Body of pancreas (tissue), 4 donors: Measurements from ENCODE around the gene OR1N2. TPM values are rescaled to one million over a fixed set of nuclear protein-coding genes. Genes with fewer than 3 reads are reported as not detected.
"Not testable (repeated sequence)": the region's sequence is repeated elsewhere in the genome, so short reads cannot be mapped to it uniquely, and the experiment has no call there.

Experiments used
- ATAC-seq: fragments of 150-250 bp; one replicate; pipeline ENCODE4 v1.9.1; 2016
- DNase-seq, 4 donors: peaks; one replicate each; pipeline ENCODE4 v3.0.0-alpha.2; 2019
- H3K27ac ChIP-seq, 4 donors: fragments of 200-600 bp; sonication (generic); 1 replicate in 3 of 4; 2 replicates in 1 of 4; pipeline versions ENCODE4 v1.5.1 to v1.6.1; 2016 to 2019; ENCODE audit warnings: mild to moderate bottlenecking in 1 of 4, mixed read lengths in 1 of 4, moderate library complexity in 1 of 4
- H3K27me3 ChIP-seq, 2 donors: fragments of 200-600 bp; sonication (generic); one replicate each; pipeline ENCODE4 v1.6.0; 2016; ENCODE audit warnings: mild to moderate bottlenecking in 1 of 2
- H3K36me3 ChIP-seq, 2 donors: fragments of 200-600 bp; sonication (generic); replicated peaks in 1 of 2; 2 replicates each; pipeline ENCODE4 v1.5.1; 2016; ENCODE audit warnings: low read depth in 2 of 2; ENCODE audit not compliant: insufficient read depth in 1 of 2
- H3K4me1 ChIP-seq: fragments of 200-600 bp; sonication (generic); one replicate; pipeline ENCODE4 v1.6.0; 2016
- H3K4me3 ChIP-seq, 2 donors: fragments of 200-600 bp; sonication (generic); 1 replicate in 1 of 2; 2 replicates in 1 of 2; pipeline ENCODE4 v1.5.1; 2016 to 2019
- H3K9me3 ChIP-seq, 3 donors: fragments of 200-600 bp; sonication (generic); 1 replicate in 2 of 3; 2 replicates in 1 of 3; pipeline ENCODE4 v1.5.1; 2016
- POLR2A ChIP-seq, 3 donors: fragments of 450-650 bp; IDR thresholded peaks; one replicate each; pipeline ENCODE4 v1.6.1; 2016; ENCODE audit warnings: antibody characterized with exemption in 3 of 3, mild to moderate bottlenecking in 2 of 3
- WGBS, 2 donors: methylation state at CpG; one replicate each; pipeline ENCODE4 v1.1.5; 2017; 5-methylcytosine and 5-hydroxymethylcytosine counted together
- intact Hi-C: fragments of 100-400 bp; cut with DNase I; formaldehyde crosslinking; loops from one replicate; pipeline ENCODE4 v1.15.1; 2023
- total RNA-seq, 2 donors: library from RNA; depleted of rRNA; stranded (reverse); fragments of >200 nt; gene quantifications; one replicate each; pipeline ENCODE4 v1.1.0, GENCODE V29; 2016
- TF ChIP-seq, protein P1 (sequence below), 7 experiments: fragments of 450-650 bp in 4 of 7; fragments of 200-600 bp in 3 of 7; sonication (generic) in 3 of 7; IDR thresholded peaks; one replicate each; pipeline ENCODE4 v1.5.1; 2016 to 2019; ENCODE audit warnings: antibody characterized with exemption in 7 of 7

OR1N2 gene
- total RNA-seq, 2 donors from 2014 or later = not detected

DNA sequence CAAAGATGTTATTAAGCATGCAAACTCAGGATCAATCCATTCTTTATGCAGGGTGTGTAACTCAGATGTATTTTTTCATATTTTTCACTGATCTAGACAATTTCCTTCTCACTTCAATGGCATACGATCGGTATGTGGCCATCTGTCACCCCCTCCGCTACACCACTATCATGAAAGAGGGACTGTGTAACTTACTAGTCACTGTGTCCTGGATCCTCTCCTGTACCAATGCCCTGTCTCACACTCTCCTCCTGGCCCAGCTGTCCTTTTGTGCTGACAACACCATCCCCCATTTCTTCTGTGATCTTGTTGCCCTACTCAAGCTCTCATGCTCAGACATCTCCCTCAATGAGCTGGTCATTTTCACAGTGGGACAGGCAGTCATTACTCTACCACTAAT is 33.5 kb upstream of the OR1N2 start:
- Histone ChIP-seq H3K4me1 (no peaks in the 10 kb centered on the region), H3K27ac (no peak overlapping the region), H3K9me3 (no peaks in the 10 kb centered on the region), H3K27me3 (peaks cover 0 to 3% of the 10 kb centered on the region in 2 donors), H3K36me3 (no peaks in the 10 kb centered on the region), H3K4me3 (no peak overlapping the region)
- TF ChIP-seq, protein P1, sequence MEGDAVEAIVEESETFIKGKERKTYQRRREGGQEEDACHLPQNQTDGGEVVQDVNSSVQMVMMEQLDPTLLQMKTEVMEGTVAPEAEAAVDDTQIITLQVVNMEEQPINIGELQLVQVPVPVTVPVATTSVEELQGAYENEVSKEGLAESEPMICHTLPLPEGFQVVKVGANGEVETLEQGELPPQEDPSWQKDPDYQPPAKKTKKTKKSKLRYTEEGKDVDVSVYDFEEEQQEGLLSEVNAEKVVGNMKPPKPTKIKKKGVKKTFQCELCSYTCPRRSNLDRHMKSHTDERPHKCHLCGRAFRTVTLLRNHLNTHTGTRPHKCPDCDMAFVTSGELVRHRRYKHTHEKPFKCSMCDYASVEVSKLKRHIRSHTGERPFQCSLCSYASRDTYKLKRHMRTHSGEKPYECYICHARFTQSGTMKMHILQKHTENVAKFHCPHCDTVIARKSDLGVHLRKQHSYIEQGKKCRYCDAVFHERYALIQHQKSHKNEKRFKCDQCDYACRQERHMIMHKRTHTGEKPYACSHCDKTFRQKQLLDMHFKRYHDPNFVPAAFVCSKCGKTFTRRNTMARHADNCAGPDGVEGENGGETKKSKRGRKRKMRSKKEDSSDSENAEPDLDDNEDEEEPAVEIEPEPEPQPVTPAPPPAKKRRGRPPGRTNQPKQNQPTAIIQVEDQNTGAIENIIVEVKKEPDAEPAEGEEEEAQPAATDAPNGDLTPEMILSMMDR (IDR thresholded peaks at IDR 0.05) = no peak
- no peak for TF ChIP-seq POLR2A (IDR thresholded peaks at IDR 0.05)
- 72% methylated on average over 3 of the region's 3 CpGs for WGBS, 2 donors
- no peak for ATAC-seq
- no peak for DNase-seq
- intact Hi-C loops = no loop called here

DNA sequence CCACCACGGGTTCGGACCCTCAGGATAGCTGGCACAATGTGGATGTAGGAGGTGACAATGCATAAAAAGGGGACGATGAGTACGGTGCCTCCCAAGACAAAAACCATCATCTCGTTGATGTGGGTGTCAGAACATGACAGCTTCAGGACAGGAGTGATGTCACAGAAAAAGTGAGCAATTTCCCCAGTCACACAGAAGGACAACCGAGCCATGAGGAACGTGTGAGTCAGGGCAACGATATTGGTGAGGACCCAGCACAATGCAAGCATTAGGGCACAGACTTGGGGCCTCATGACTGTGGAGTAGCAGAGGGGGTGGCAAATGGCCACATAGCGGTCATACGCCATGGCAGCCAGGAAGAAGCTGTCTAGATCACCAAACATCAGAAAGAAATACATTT is 26.3 kb upstream of the OR1N2 start:
- intact Hi-C loops = no loop called here
- no peak overlapping the region for H3K4me3 ChIP-seq
- H3K4me1 ChIP-seq = no peaks in the 10 kb centered on the region
- WGBS, 2 donors = 70 to 78% methylated on average over 10 of the region's 10 CpGs
- ATAC-seq = no peak
- H3K9me3 ChIP-seq = no peaks in the 10 kb centered on the region
- no peak for DNase-seq
- H3K36me3 ChIP-seq = no peaks in the 10 kb centered on the region
- no peaks in the 10 kb centered on the region for H3K27me3 ChIP-seq
- H3K27ac ChIP-seq = no peak overlapping the region
- TF ChIP-seq POLR2A (IDR thresholded peaks at IDR 0.05) = no peak
- TF ChIP-seq, protein P1 (IDR thresholded peaks at IDR 0.05) = no peak

DNA sequence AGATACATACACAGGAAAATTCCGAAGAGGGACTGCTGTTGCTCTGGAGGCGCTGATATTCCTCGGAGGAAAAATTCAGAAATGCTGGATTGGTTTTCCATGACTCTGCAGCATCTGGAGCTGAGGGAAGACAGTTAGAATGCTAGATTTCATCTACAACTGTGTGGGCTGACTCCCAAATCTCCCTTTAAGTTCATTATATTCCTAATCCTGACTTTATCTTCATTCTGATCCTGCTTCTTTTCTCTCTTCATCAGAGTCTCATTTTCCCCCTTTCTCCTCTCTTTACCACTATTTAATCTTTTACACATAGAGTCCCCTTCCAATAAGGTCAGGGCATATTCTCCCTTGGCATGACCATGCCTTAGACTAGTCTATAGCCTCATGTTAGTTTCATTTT is 25.7 kb upstream of the OR1N2 start, which contains the start of gene OR1N1:
Gene OR1N1 (minus strand): TSS at position 101 of the 400 bp plus-strand sequence. CDS start 0 bp downstream, at position 101.
- no peaks in the 10 kb centered on the region for H3K36me3 ChIP-seq
- 72 to 78% methylated on average over 3 of the region's 3 CpGs for WGBS, 2 donors
- H3K27ac ChIP-seq = no peak within 1 kb of the TSS
- DNase-seq (no peak), ATAC-seq (no peak)
- no peaks in the 10 kb centered on the region for H3K9me3 ChIP-seq
- H3K27me3 ChIP-seq = no peaks in the 10 kb centered on the region
- no peak within 1 kb of the TSS for H3K4me3 ChIP-seq
- no peaks in the 10 kb centered on the region for H3K4me1 ChIP-seq
- intact Hi-C loops = no loop called here
- TF ChIP-seq, protein P1 (IDR thresholded peaks at IDR 0.05) = no peak
- TF ChIP-seq POLR2A (IDR thresholded peaks at IDR 0.05) = no peak

DNA sequence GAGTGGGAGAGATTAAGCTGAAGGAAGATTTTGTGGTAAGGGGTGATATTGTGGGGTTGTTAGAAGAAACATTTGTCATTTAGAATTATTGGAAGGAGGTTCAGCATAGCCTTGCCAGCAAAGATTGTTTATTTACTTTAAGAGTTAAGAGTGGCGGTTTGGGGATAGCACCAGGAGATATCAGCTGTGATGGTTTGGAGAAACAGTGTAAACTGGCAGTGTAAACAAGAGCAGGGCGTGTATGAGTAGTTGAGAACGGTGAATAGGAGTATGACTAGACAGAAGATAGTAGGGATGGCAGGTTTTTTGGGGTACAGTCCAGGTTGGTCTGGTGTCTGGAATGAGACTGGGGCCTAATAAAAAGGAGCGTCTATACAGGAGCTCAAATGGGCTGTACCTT is 21.8 kb upstream of the OR1N2 start:
- H3K36me3 ChIP-seq, H3K27ac ChIP-seq, intact Hi-C loops, H3K27me3 ChIP-seq, H3K4me3 ChIP-seq, H3K4me1 ChIP-seq, ATAC-seq, DNase-seq, H3K9me3 ChIP-seq: not testable (repeated sequence)
- 49 to 50% methylated on average over 4 of the region's 4 CpGs for WGBS, 2 donors

DNA sequence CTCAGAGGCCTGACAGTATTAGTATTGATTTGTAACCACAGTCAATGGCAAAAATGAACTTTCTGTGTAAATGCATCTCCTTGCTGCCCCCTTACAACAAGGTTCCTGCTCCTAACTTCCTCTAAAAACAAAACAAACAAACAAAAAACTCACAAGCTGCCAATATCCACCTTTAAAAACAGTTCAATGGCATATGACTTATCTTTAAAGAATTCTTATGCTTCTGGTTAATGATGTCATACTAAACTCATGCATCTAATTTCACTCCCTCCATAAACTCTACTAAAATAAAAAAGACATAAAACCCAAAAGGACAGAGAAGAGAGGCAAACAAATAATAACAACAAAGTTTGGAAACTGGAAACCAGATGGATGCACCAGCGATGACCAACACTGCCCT is 16.8 kb upstream of the OR1N2 start:
- Histone ChIP-seq H3K9me3 (no peaks in the 10 kb centered on the region), H3K4me1 (no peaks in the 10 kb centered on the region), H3K36me3 (no peaks in the 10 kb centered on the region), H3K4me3 (no peak overlapping the region), H3K27me3 (no peaks in the 10 kb centered on the region), H3K27ac (no peak overlapping the region)
- TF ChIP-seq POLR2A (IDR thresholded peaks at IDR 0.05) = no peak
- TF ChIP-seq, protein P1 (IDR thresholded peaks at IDR 0.05) = no peak
- intact Hi-C loops = no loop called here
- DNase-seq = no peak
- WGBS, 2 donors = 82 to 90% methylated on average over 1 of the region's 1 CpG
- no peak for ATAC-seq

DNA sequence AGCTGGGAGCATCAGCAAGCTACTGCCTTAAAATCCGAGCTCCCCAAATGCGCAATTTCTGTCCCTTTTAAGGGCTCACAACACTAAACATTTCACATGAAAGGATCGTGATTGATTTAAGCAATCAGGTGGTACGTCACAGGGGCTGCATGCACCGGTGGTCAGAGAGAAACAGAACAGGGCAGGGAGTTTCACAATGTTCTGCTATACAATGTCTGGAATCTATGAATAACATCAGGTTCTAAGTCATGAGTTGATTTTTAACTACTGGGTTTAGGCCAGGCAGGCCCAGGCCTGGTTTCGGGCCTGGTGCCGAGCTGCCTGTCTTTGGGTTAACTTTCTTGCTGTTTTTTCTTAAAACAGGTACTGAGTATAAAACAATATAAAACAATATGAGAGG is 15.8 kb upstream of the OR1N2 start:
- H3K9me3 ChIP-seq, H3K36me3 ChIP-seq, DNase-seq, H3K4me3 ChIP-seq, H3K27me3 ChIP-seq, ATAC-seq, H3K4me1 ChIP-seq, H3K27ac ChIP-seq, intact Hi-C loops: not testable (repeated sequence)
- 61 to 63% methylated on average over 7 of the region's 7 CpGs for WGBS, 2 donors
